Ectodermal cell (in vitro differentiated cells): ENCODE results near the gene ANXA9.
A peak's percentile ranks its signal among the peaks of the same experiment; 100 is the strongest.

Experiments
- H3K27ac ChIP-seq: 2 replicates; pipeline ENCODE4 v1.7.0; 2013; ENCODE audit warnings: mild to moderate bottlenecking, low read depth, low read length; ENCODE audit not compliant: insufficient read depth, poor library complexity, severe bottlenecking
- H3K27me3 ChIP-seq: 2 replicates; pipeline ENCODE4 v1.7.0; 2013; ENCODE audit warnings: mild to moderate bottlenecking, low read length; ENCODE audit not compliant: insufficient read depth, control insufficient read depth, poor library complexity, severe bottlenecking
- H3K36me3 ChIP-seq: one replicate; pipeline ENCODE4 v1.7.0; 2013; ENCODE audit warnings: low read length; ENCODE audit not compliant: control insufficient read depth, insufficient read depth
- H3K4me1 ChIP-seq: one replicate; pipeline ENCODE4 v1.7.0; 2013; ENCODE audit warnings: low read length; ENCODE audit not compliant: control insufficient read depth, insufficient read depth
- H3K4me3 ChIP-seq: 2 replicates; pipeline ENCODE4 v1.7.0; 2013; ENCODE audit warnings: low read depth, low read length, control low read depth; ENCODE audit not compliant: insufficient read depth
- H3K9me3 ChIP-seq: 2 replicates; pipeline ENCODE4 v1.7.0; 2013; ENCODE audit warnings: mild to moderate bottlenecking, low read length, moderate library complexity; ENCODE audit not compliant: control insufficient read depth
- WGBS, 2 experiments: methylation state at CpG; one replicate each; pipeline ENCODE4 v1.1.7; 2013; ENCODE audit warnings: missing lambda C conversion rate in 2 of 2; 5-methylcytosine and 5-hydroxymethylcytosine counted together

Gene ANXA9

GRCh38 chr1:150974580-150975478, 7.3 kb upstream of the ANXA9 start, which contains the start of gene CERS2:
Gene CERS2 (minus strand): TSS chr1:150974835. CDS start chr1:150969090, 5,745 bp downstream.
- H3K27ac ChIP-seq, result no peak within 1 kb of the TSS
- peaks cover 4% of the 10 kb centered on the region for H3K27me3 ChIP-seq
- peak within 1 kb of the TSS; percentile 88 for H3K4me3 ChIP-seq
- WGBS, 2 experiments, result 3 to 4% methylated on average over 106 of the region's 106 CpGs
- no peaks in the 10 kb centered on the region for H3K9me3 ChIP-seq
- no peaks in the 10 kb centered on the region for H3K36me3 ChIP-seq
- peaks cover 38% of the 10 kb centered on the region for H3K4me1 ChIP-seq

- no peaks in the 10 kb centered on the region for H3K36me3 ChIP-seq
- peaks cover 4% of the 10 kb centered on the region for H3K27me3 ChIP-seq
- no peak overlapping the region for H3K4me3 ChIP-seq
- 66 to 71% methylated on average over 9 of the region's 9 CpGs for WGBS, 2 experiments
- H3K4me1 ChIP-seq, result peaks cover 32% of the 10 kb centered on the region
- no peak overlapping the region for H3K27ac ChIP-seq
- no peaks in the 10 kb centered on the region for H3K9me3 ChIP-seq
These were observed 5.7 kb upstream of the ANXA9 start for GRCh38 chr1:150976401-150976821.

GRCh38 chr1:150976879-150977694, 5.0 kb upstream of the ANXA9 start:
- Histone ChIP-seq H3K36me3 (no peaks in the 10 kb centered on the region), H3K4me3 (no peak overlapping the region), H3K27ac (no peak overlapping the region), H3K9me3 (no peaks in the 10 kb centered on the region), H3K27me3 (peaks cover 4% of the 10 kb centered on the region), H3K4me1 (peaks cover 31% of the 10 kb centered on the region)
- whole genome bisulfite sequencing, 2 experiments, result 63 to 64% methylated on average over 11 of the region's 11 CpGs

- Histone ChIP-seq H3K27ac (no peak overlapping the region), H3K27me3 (peaks cover 4% of the 10 kb centered on the region), H3K9me3 (no peaks in the 10 kb centered on the region), H3K4me1 (peaks cover 19% of the 10 kb centered on the region), H3K36me3 (no peaks in the 10 kb centered on the region), H3K4me3 (no peak overlapping the region)
- WGBS, 2 experiments, result 46 to 52% methylated on average over 19 to 23 of the region's 23 CpGs
These were observed 2.7 kb upstream of the ANXA9 start for GRCh38 chr1:150979092-150980056.

GRCh38 chr1:150981177-150981804, 801 bp upstream of the ANXA9 start:
- H3K4me1 ChIP-seq, result peaks cover 19% of the 10 kb centered on the region
- H3K27ac ChIP-seq, result no peak overlapping the region
- H3K27me3 ChIP-seq, result no peaks in the 10 kb centered on the region
- whole genome bisulfite sequencing, 2 experiments, result 33% methylated on average over 6 of the region's 6 CpGs
- no peaks in the 10 kb centered on the region for H3K9me3 ChIP-seq
- no peaks in the 10 kb centered on the region for H3K36me3 ChIP-seq
- H3K4me3 ChIP-seq, result no peak overlapping the region

GRCh38 chr1:150985179-150985825, 3.2 kb downstream of the ANXA9 start:
- peaks cover 11% of the 10 kb centered on the region for H3K4me1 ChIP-seq
- H3K27me3 ChIP-seq, result no peaks in the 10 kb centered on the region
- H3K4me3 ChIP-seq, result no peak overlapping the region
- H3K9me3 ChIP-seq, result no peaks in the 10 kb centered on the region
- no peaks in the 10 kb centered on the region for H3K36me3 ChIP-seq
- WGBS, 2 experiments, result 95 to 100% methylated on average over 2 of the region's 2 CpGs
- H3K27ac ChIP-seq, result no peak overlapping the region

GRCh38 chr1:150987924-150988323, 5.8 kb downstream of the ANXA9 start:
- no peaks in the 10 kb centered on the region for H3K9me3 ChIP-seq
- H3K27me3 ChIP-seq, result no peaks in the 10 kb centered on the region
- H3K4me1 ChIP-seq, result no peaks in the 10 kb centered on the region
- H3K4me3 ChIP-seq, result no peak overlapping the region
- no peaks in the 10 kb centered on the region for H3K36me3 ChIP-seq
- H3K27ac ChIP-seq, result no peak overlapping the region
- 92 to 93% methylated on average over 7 of the region's 7 CpGs for WGBS, 2 experiments

GRCh38 chr1:150992626-150993025, 10.5 kb downstream of the ANXA9 start:
- no peaks in the 10 kb centered on the region for H3K9me3 ChIP-seq
- WGBS, 2 experiments, result 90 to 96% methylated on average over 4 of the region's 4 CpGs
- H3K4me1 ChIP-seq, result peaks cover 4% of the 10 kb centered on the region

GRCh38 chr1:150994248-150994647, 12.2 kb downstream of the ANXA9 start:
- WGBS, 2 experiments, result 98 to 99% methylated on average over 3 of the region's 3 CpGs
- Histone ChIP-seq H3K27ac (no peak overlapping the region), H3K27me3 (no peaks in the 10 kb centered on the region), H3K4me3 (no peak overlapping the region), H3K9me3 (no peaks in the 10 kb centered on the region), H3K4me1 (peaks cover 4% of the 10 kb centered on the region), H3K36me3 (no peaks in the 10 kb centered on the region)

More at GRCh38 chr1:150992626-150993025, 10.5 kb downstream of the ANXA9 start:
- Histone ChIP-seq H3K36me3 (no peaks in the 10 kb centered on the region), H3K4me3 (no peak overlapping the region), H3K27me3 (no peaks in the 10 kb centered on the region), H3K27ac (no peak overlapping the region)
